A549 (cell line): ENCODE results near the gene CLDND1. TPM values are rescaled to one million over a fixed set of nuclear protein-coding genes. Genes with fewer than 3 reads are reported as not detected.

Experiments used
- ATAC-seq, 2 experiments: fragments of 200-7000 bp in 1 of 2; fragments of >200 bp in 1 of 2; cut with Nextera tagmentation in 1 of 2; cut with Tn5 transposase in 1 of 2; 3 replicates each; pipeline versions ENCODE4 v1.8.0 to v1.9.1; 2018 to 2020; ENCODE audit warnings: mild to moderate bottlenecking in 1 of 2, moderate library complexity in 1 of 2
- CTCF ChIA-PET: fragments of 300-600 bp; sonication (Branson Sonifier 250); formaldehyde crosslinking; extraction: SDS; loops from one replicate; lab custom pipeline; 2021; ENCODE audit warnings: antibody characterized with exemption, inconsistent platforms; lab: Yijun Ruan, JAX
- POLR2A ChIA-PET: fragments of 350-600 bp; formaldehyde crosslinking; extraction: SDS; loops from one replicate; lab custom pipeline; 2021; ENCODE audit warnings: antibody characterized with exemption, inconsistent platforms; lab: Yijun Ruan, JAX
- DNase-seq, 2 experiments: peaks; one replicate each; pipeline versions ENCODE4 v3.0.0 to v3.0.0-alpha.2; 2011 to 2016; ENCODE audit warnings: low read depth in 1 of 2, low spot score in 1 of 2
- FAIRE-seq: peaks from 2 replicates; lab custom pipeline; 2011; peaks lifted over from hg19 to GRCh38; lab: Jason Lieb, UNC
- H3K27ac ChIP-seq, 2 experiments: fragments of >200 bp; sonication (Bioruptor Twin); formaldehyde crosslinking; 3 replicates each; pipeline ENCODE4 v1.5.1; 2016 to 2017
- H3K4me1 ChIP-seq: fragments of >200 bp; sonication (Bioruptor Twin); formaldehyde crosslinking; 3 replicates; pipeline ENCODE4 v1.6.1; 2016
- H3K4me2 ChIP-seq: fragments of >200 bp; sonication (Bioruptor Twin); formaldehyde crosslinking; 3 replicates; pipeline ENCODE4 v1.6.1; 2016
- H3K4me3 ChIP-seq: fragments of >200 bp; sonication (Bioruptor Twin); formaldehyde crosslinking; 3 replicates; pipeline ENCODE4 v1.5.1; 2016
- H3K9me3 ChIP-seq: fragments of >200 bp; sonication (Bioruptor Twin); formaldehyde crosslinking; 3 replicates; pipeline ENCODE4 v1.6.1; 2016
- CEBPB ChIP-seq, 2 experiments: fragments of >200 bp in 1 of 2; sonication (Bioruptor Twin) in 1 of 2; formaldehyde crosslinking in 1 of 2; IDR thresholded peaks; 2 replicates each; pipeline ENCODE4 v1.6.1; 2012 to 2016
- CHD2 ChIP-seq: fragments of 150-350 bp; IDR thresholded peaks from 2 replicates; pipeline ENCODE4 v1.6.1; 2014; ENCODE audit warnings: low read length; ENCODE audit not compliant: partially characterized antibody
- EHF ChIP-seq: fragments of 250-450 bp; sonication (Bioruptor Pico); IDR thresholded peaks from 2 replicates; pipeline ENCODE4 v1.5.0; 2020; ENCODE audit warnings: mild to moderate bottlenecking
- EHMT2 ChIP-seq: fragments of 200-600 bp; sonication (generic); IDR thresholded peaks from 2 replicates; pipeline ENCODE4 v1.6.1; 2016; ENCODE audit warnings: antibody characterized with exemption, low read depth, mild to moderate bottlenecking, moderate library complexity
- EP300 ChIP-seq, 2 experiments: fragments of >200 bp; sonication (Bioruptor Twin); formaldehyde crosslinking; IDR thresholded peaks; 2 replicates in 1 of 2; 3 replicates in 1 of 2; pipeline ENCODE4 v1.6.1; 2016 to 2017
- ESRRA ChIP-seq: fragments of 150-350 bp; IDR thresholded peaks from 2 replicates; pipeline ENCODE4 v1.6.1; 2014; ENCODE audit warnings: mild to moderate bottlenecking, low read length, borderline replicate concordance
- FOSB ChIP-seq: fragments of 250-450 bp; sonication (Bioruptor Pico); IDR thresholded peaks from 2 replicates; pipeline ENCODE4 v1.5.0; 2020; ENCODE audit warnings: mild to moderate bottlenecking, moderate library complexity
- FOSL2 ChIP-seq, 2 experiments: fragments of 450-650 bp in 1 of 2; fragments of >200 bp in 1 of 2; sonication (Bioruptor Twin) in 1 of 2; formaldehyde crosslinking; IDR thresholded peaks; 2 replicates each; pipeline versions ENCODE4 v1.5.0 to v1.6.1; 2016 to 2020; ENCODE audit warnings: mild to moderate bottlenecking in 1 of 2, moderate library complexity in 1 of 2
- HDAC2 ChIP-seq: fragments of 200-600 bp; sonication (generic); IDR thresholded peaks from 2 replicates; pipeline ENCODE4 v1.6.1; 2016
- HES2 ChIP-seq: fragments of >200 bp; sonication (Bioruptor Twin); formaldehyde crosslinking; IDR thresholded peaks from 2 replicates; pipeline ENCODE4 v1.6.1; 2016
- HEYL ChIP-seq: fragments of 250-450 bp; sonication (Bioruptor Pico); IDR thresholded peaks from 2 replicates; pipeline ENCODE4 v1.8.0; 2021; ENCODE audit warnings: mild to moderate bottlenecking, moderate library complexity
- HOXA7 ChIP-seq: fragments of 250-450 bp; sonication (Bioruptor Pico); IDR thresholded peaks from 2 replicates; pipeline ENCODE4 v1.5.0; 2020; ENCODE audit warnings: mild to moderate bottlenecking, moderate library complexity
- HOXB13 ChIP-seq: fragments of 250-450 bp; sonication (Bioruptor Pico); IDR thresholded peaks from 2 replicates; pipeline ENCODE4 v1.5.0; 2020; ENCODE audit warnings: low read depth, mild to moderate bottlenecking, moderate library complexity
- HOXB5 ChIP-seq: fragments of 250-450 bp; sonication (Bioruptor Pico); IDR thresholded peaks from 2 replicates; pipeline ENCODE4 v1.5.0; 2020; ENCODE audit warnings: mild to moderate bottlenecking, moderate library complexity
- JUN ChIP-seq, 2 experiments: fragments of >200 bp; sonication (Bioruptor Twin); formaldehyde crosslinking; IDR thresholded peaks; 2 replicates in 1 of 2; 3 replicates in 1 of 2; pipeline ENCODE4 v1.6.1; 2016 to 2017
- JUNB ChIP-seq: fragments of >200 bp; sonication (Bioruptor Twin); formaldehyde crosslinking; IDR thresholded peaks from 2 replicates; pipeline ENCODE4 v1.6.1; 2016
- KDM1A ChIP-seq: fragments of 200-600 bp; sonication (generic); IDR thresholded peaks from 2 replicates; pipeline ENCODE4 v1.6.1; 2016; ENCODE audit warnings: low read depth, mild to moderate bottlenecking
- MAX ChIP-seq: IDR thresholded peaks from 2 replicates; pipeline ENCODE4 v1.6.1; 2012
- MAZ ChIP-seq: fragments of 150-350 bp; IDR thresholded peaks from 2 replicates; pipeline ENCODE4 v1.6.1; 2014; ENCODE audit warnings: antibody characterized with exemption, low read depth, low read length, borderline replicate concordance
- MYC ChIP-seq: IDR thresholded peaks from 2 replicates; pipeline ENCODE4 v1.6.1; 2012; ENCODE audit warnings: mild to moderate bottlenecking, inconsistent platforms, low read length, improper control_type of control experiment, borderline replicate concordance
- NPAS2 ChIP-seq: fragments of 250-450 bp; sonication (Bioruptor Pico); IDR thresholded peaks from 2 replicates; pipeline ENCODE4 v1.8.0; 2022; ENCODE audit warnings: mild to moderate bottlenecking, moderate library complexity, borderline replicate concordance
- NR3C1 ChIP-seq: fragments of >200 bp; sonication (Bioruptor Twin); formaldehyde crosslinking; IDR thresholded peaks from 3 replicates; pipeline ENCODE4 v1.6.1; 2017
- POLR2AphosphoS2 ChIP-seq: conservative IDR thresholded peaks from 2 replicates; pipeline ENCODE4 v1.6.1; 2012; ENCODE audit warnings: low read length, improper control_type of control experiment, inconsistent platforms
- RARB ChIP-seq: fragments of 250-450 bp; sonication (Bioruptor Pico); IDR thresholded peaks from 2 replicates; pipeline ENCODE4 v1.8.0; 2021; ENCODE audit warnings: mild to moderate bottlenecking, moderate library complexity
- REST ChIP-seq: fragments of 200-600 bp; sonication (generic); IDR thresholded peaks from 2 replicates; pipeline ENCODE4 v1.6.1; 2016; ENCODE audit warnings: antibody characterized with exemption, mild to moderate bottlenecking, moderate library complexity
- RNF2 ChIP-seq: fragments of 200-600 bp; sonication (generic); IDR thresholded peaks from 2 replicates; pipeline ENCODE4 v1.6.1; 2016; ENCODE audit warnings: low read depth, mild to moderate bottlenecking, antibody characterized with exemption, moderate library complexity, borderline replicate concordance
- SMC3 ChIP-seq: fragments of >200 bp; sonication (Bioruptor Twin); formaldehyde crosslinking; IDR thresholded peaks from 3 replicates; pipeline ENCODE4 v1.6.1; 2018; ENCODE audit warnings: inconsistent platforms
- SREBF2 ChIP-seq: fragments of 450-650 bp; IDR thresholded peaks from 2 replicates; pipeline ENCODE4 v1.6.1; 2014; ENCODE audit warnings: mild to moderate bottlenecking, moderate library complexity
- ZFP36 ChIP-seq: fragments of 450-650 bp; IDR thresholded peaks from 2 replicates; pipeline ENCODE4 v1.6.1; 2014; ENCODE audit warnings: borderline replicate concordance; ENCODE audit not compliant: partially characterized antibody
- ZNF302 ChIP-seq: fragments of 250-450 bp; sonication (Bioruptor Pico); IDR thresholded peaks from 2 replicates; pipeline ENCODE4 v1.9.0; 2021; ENCODE audit warnings: inconsistent platforms, mild to moderate bottlenecking, moderate library complexity
- WGBS: methylation state at CpG from one replicate; pipeline ENCODE4 v1.1.6; 2017; ENCODE audit errors: missing lambda C conversion rate; 5-methylcytosine and 5-hydroxymethylcytosine counted together
- polyA plus RNA-seq, 4 experiments: library from polyadenylated mRNA; depleted of rRNA in 3 of 4; stranded (reverse); fragments of >200 nt; fragmentation: RNase III in 1 of 4; extraction: RNeasy Plus Mini Kit Qiagen cat#74134 plus additional on column Dnase treatment in 1 of 4; gene quantifications; 2 replicates in 3 of 4; 3 replicates in 1 of 4; pipeline ENCODE4 v1.2.3, GENCODE V29; 2011 to 2017
- TF ChIP-seq, protein P1 (sequence below): fragments of 250-450 bp; sonication (Bioruptor Pico); IDR thresholded peaks from 2 replicates; pipeline ENCODE4 v1.5.0; 2020; ENCODE audit warnings: low read depth, mild to moderate bottlenecking, moderate library complexity
- TF ChIP-seq, protein P2 (sequence below): fragments of 450-650 bp; IDR thresholded peaks from 2 replicates; pipeline ENCODE4 v1.6.1; 2014; ENCODE audit warnings: antibody characterized with exemption

Gene CLDND1
- polyA plus RNA-seq, 2 of the 4 experiments (the other 2 are of a cell fraction), result 49.0 to 150 TPM

GRCh38 chr3:98540346-98540745 lies 17.6 kb upstream of the CLDND1 start:
- Histone ChIP-seq H3K27ac (no peak overlapping the region), H3K4me3 (no peak overlapping the region), H3K9me3 (no peaks in the 10 kb centered on the region), H3K4me1 (no peaks in the 10 kb centered on the region), H3K4me2 (no peak overlapping the region)
- FAIRE-seq (no peak), DNase-seq (no peak), ATAC-seq (no peak)
- 62% methylated on average over 3 of the region's 3 CpGs for WGBS
- ChIA-PET CTCF (interaction anchor here (2.3 kb wide), 1 partner anchor 8 kb away, joined by 5 read pairs; the partner anchor contains the start of gene GPR15), POLR2A (no interaction called here)
- no peak for TF ChIP-seq FOSB (CRISPR knock-in tag)
- TF ChIP-seq REST, result no peak

DNA sequence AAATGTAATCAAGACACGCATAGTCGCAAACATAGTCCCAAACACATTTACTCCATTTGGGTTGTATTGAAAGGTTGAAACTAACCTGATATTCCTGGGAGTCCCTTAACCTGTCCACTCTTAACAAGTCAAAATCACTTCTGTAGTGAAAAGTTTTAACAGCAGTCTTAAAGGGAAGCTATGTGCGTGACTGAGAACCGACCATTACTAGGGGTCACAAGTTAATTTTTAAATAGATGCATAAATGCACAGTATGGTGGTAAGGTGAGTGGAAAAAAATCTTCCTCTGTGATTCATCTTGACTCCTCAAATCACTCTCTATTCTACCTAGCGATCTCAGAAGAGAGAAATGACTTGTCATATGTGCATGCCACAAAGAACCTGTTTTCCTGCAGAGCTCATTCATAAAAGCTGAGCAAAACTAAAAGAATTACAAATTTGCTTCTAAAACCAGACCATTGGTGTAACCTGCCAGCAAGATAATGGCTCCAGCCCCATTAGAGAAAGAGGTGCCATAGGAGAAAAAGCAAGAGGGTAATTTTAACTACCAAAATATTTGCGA lies 13.8 kb upstream of the CLDND1 start:
- ATAC-seq (no peak), FAIRE-seq (no peak), DNase-seq (no peak)
- TF ChIP-seq HDAC2 (no peak), EP300 (IDR thresholded peaks at IDR 0.05) (no peak), MYC (no peak), CHD2 (no peak), ZFP36 (no peak), NPAS2 (CRISPR knock-in tag) (no peak), HOXB5 (CRISPR knock-in tag) (no peak), SREBF2 (no peak), SMC3 (no peak), FOSL2 (IDR thresholded peaks at IDR 0.05) (no peak), FOSL2 (CRISPR knock-in tag; IDR thresholded peaks at IDR 0.05) (no peak), HOXB13 (CRISPR knock-in tag) (no peak), JUN (IDR thresholded peaks at IDR 0.05) (no peak), CEBPB (IDR thresholded peaks at IDR 0.05) (no peak), HOXA7 (no peak), EHF (CRISPR knock-in tag) (no peak), RNF2 (no peak), RARB (no peak)
- TF ChIP-seq, protein P1, sequence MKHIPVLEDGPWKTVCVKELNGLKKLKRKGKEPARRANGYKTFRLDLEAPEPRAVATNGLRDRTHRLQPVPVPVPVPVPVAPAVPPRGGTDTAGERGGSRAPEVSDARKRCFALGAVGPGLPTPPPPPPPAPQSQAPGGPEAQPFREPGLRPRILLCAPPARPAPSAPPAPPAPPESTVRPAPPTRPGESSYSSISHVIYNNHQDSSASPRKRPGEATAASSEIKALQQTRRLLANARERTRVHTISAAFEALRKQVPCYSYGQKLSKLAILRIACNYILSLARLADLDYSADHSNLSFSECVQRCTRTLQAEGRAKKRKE (CRISPR knock-in tag), result no peak
- ChIA-PET CTCF (interaction anchor here (0.8 kb wide), 2 partner anchors 14 to 15 kb away, joined by 3 read pairs; partner anchors contain the start of gene CLDND1), POLR2A (no interaction called here)
- Histone ChIP-seq H3K27ac (no peak overlapping the region), H3K4me2 (no peak overlapping the region), H3K4me3 (no peak overlapping the region), H3K4me1 (no peaks in the 10 kb centered on the region), H3K9me3 (no peaks in the 10 kb centered on the region)
- 71% methylated on average over 6 of the region's 6 CpGs for WGBS

DNA sequence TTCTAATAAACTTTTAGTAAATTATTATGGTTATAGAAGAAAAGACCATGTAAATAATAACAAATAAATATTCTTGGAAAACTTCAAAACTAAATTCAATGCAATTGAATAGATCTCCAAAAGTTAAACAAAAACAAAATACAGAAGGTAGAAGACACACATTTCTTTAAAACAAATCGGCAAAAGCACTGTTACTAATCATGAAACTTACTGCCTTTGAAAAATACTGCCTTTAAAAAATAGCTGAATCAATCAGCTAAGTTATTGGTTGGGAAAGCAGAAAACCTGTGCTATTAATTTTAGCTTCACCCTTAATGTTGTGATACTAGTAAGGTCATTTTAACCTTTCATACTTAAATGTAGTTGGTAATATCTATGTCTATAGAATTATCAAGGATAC lies 12.0 kb upstream of the CLDND1 start:
- Histone ChIP-seq H3K4me3 (no peak overlapping the region), H3K4me2 (no peak overlapping the region), H3K9me3 (no peaks in the 10 kb centered on the region), H3K27ac (no peak overlapping the region), H3K4me1 (no peaks in the 10 kb centered on the region)
- 43% methylated on average over 1 of the region's 1 CpG for WGBS
- POLR2A ChIA-PET, result no interaction called here
- CTCF ChIA-PET, result no interaction called here
- ATAC-seq (no peak), FAIRE-seq (no peak), DNase-seq (no peak)
- no peak for TF ChIP-seq POLR2AphosphoS2
- TF ChIP-seq EHMT2, result no peak
- TF ChIP-seq MAZ, result no peak
- TF ChIP-seq JUN (IDR thresholded peaks at IDR 0.05), result no peak
- TF ChIP-seq, protein P2, sequence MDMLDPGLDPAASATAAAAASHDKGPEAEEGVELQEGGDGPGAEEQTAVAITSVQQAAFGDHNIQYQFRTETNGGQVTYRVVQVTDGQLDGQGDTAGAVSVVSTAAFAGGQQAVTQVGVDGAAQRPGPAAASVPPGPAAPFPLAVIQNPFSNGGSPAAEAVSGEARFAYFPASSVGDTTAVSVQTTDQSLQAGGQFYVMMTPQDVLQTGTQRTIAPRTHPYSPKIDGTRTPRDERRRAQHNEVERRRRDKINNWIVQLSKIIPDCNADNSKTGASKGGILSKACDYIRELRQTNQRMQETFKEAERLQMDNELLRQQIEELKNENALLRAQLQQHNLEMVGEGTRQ, result no peak
- TF ChIP-seq HES2, result no peak
- TF ChIP-seq JUNB, result no peak
- TF ChIP-seq NR3C1, result no peak
- TF ChIP-seq SMC3, result no peak
- no peak for TF ChIP-seq EHF (CRISPR knock-in tag)
- TF ChIP-seq SREBF2, result no peak
- TF ChIP-seq MAX, result no peak
- TF ChIP-seq KDM1A, result no peak
- TF ChIP-seq ESRRA, result no peak
- no peak for TF ChIP-seq ZNF302 (CRISPR knock-in tag)
- TF ChIP-seq HEYL (CRISPR knock-in tag), result no peak
